Loucy (cell line): ENCODE measurements around the gene PKD2L1.

Source experiments
- CTCF ChIP-seq: fragments of 200-600 bp; sonication (generic); conservative IDR thresholded peaks from 2 replicates; pipeline ENCODE4 v1.5.1; 2014; ENCODE audit warnings: mild to moderate bottlenecking, antibody characterized with exemption, low read length
- EZH2phosphoT487 ChIP-seq: fragments of 200-600 bp; IDR thresholded peaks from 2 replicates; pipeline ENCODE4 v1.6.1; 2018; ENCODE audit warnings: antibody characterized with exemption, mild to moderate bottlenecking, moderate library complexity, borderline replicate concordance

GRCh38 chr10:100307684-100308083, 22.3 kb downstream of the PKD2L1 start:
- TF ChIP-seq CTCF (no peak), EZH2phosphoT487 (no peak)
